ENCODE measurements around the gene INTS15. TPM values are rescaled to one million over a fixed set of nuclear protein-coding genes. Genes with fewer than 3 reads are reported as not detected.
A peak's percentile ranks its signal among the peaks of the same experiment; 100 is the strongest.

The INTS15 gene
- total and polyA plus RNA-seq, 10 of the 15 experiments (the other 5 are each of a cell fraction or from before 2014, with no cell fraction given), result 0.89 to 28.2 (median 16.8) TPM

GRCh38 chr7:6636741-6637543 is 47.1 kb downstream of the INTS15 start, which contains the start of gene ZNF316 (continued):
- TF ChIP-seq BCL3 (IDR thresholded peaks at IDR 0.05; ENCODE audit: borderline replicate concordance, insufficient read depth, low read depth, low read length, poor library complexity, severe bottlenecking) (peak; percentile 29), HDGF (IDR thresholded peaks at IDR 0.05) (no peak), IKZF1 (conservative IDR thresholded peaks at IDR 0.05) (peak; percentile 59; the same call in 1 of the 2 replicates), SP1 (IDR thresholded peaks at IDR 0.05; ENCODE audit: low read depth, low read length) (peak; percentile 12), HSF1 (IDR thresholded peaks at IDR 0.05; ENCODE audit: low read depth, low read length) (no peak), ELK1 (IDR thresholded peaks at IDR 0.05; ENCODE audit: low read depth, low read length) (peak; percentile 70), RUNX3 (IDR thresholded peaks at IDR 0.05; ENCODE audit: low read length) (0 out of 2 replicates have a peak, but pooled peaks have one; percentile 13), MLLT1 (IDR thresholded peaks at IDR 0.05) (no peak), PAX5 (IDR thresholded peaks at IDR 0.05; ENCODE audit: borderline replicate concordance, low read depth, low read length) (peak; percentile 99), LARP7 (IDR thresholded peaks at IDR 0.05) (peak; percentile 48; the same call in 1 of the 2 replicates), ZNF687 (IDR thresholded peaks at IDR 0.05) (peak; percentile 85), GATAD2B (conservative IDR thresholded peaks at IDR 0.05; ENCODE audit: low read depth) (peak; percentile 82), USF2 (IDR thresholded peaks at IDR 0.05; ENCODE audit: borderline replicate concordance, low read depth, low read length) (peak; percentile 71), PBX3 (IDR thresholded peaks at IDR 0.05; ENCODE audit: insufficient replicate concordance, low read depth, low read length) (no peak), IRF3 (IDR thresholded peaks at IDR 0.05) (no peak)
